GM18870 (cell line): ENCODE results near the gene ATG101.

Source experiments
- ATAC-seq: cut with Tn5 transposase; IDR thresholded peaks from one replicate; pipeline ENCODE4 v1.9.1; 2021; ENCODE audit warnings: moderate library complexity; ENCODE audit not compliant: unreplicated experiment

Gene ATG101

GRCh38 chr12:52041695-52042123 is 28.1 kb upstream of the ATG101 start:
- no peak for ATAC-seq

- ATAC-seq: no peak
Measured at GRCh38 chr12:52042706-52043385, 26.9 kb upstream of the ATG101 start.

GRCh38 chr12:52043386-52044212 is 26.2 kb upstream of the ATG101 start:
- no peak for ATAC-seq

GRCh38 chr12:52044292-52044983 is 25.3 kb upstream of the ATG101 start:
- ATAC-seq: no peak

- no peak for ATAC-seq
Measured at GRCh38 chr12:52045794-52046199, 24.0 kb upstream of the ATG101 start.

- no peak for ATAC-seq
Measured at GRCh38 chr12:52046859-52047258, 22.9 kb upstream of the ATG101 start.

GRCh38 chr12:52049286-52049685 is 20.5 kb upstream of the ATG101 start:
- ATAC-seq: no peak

- no peak for ATAC-seq
Measured at GRCh38 chr12:52049688-52050087, 20.1 kb upstream of the ATG101 start.

- ATAC-seq: no peak
Measured at GRCh38 chr12:52050116-52050757, 19.5 kb upstream of the ATG101 start.

- ATAC-seq: peak; percentile 56
Measured at GRCh38 chr12:52050758-52051541, 18.8 kb upstream of the ATG101 start, which contains the start of gene NR4A1. NR4A1 (plus strand) TSS chr12:52051442; CDS start chr12:52054329, 2,887 bp downstream.

GRCh38 chr12:52052468-52053186 is 17.2 kb upstream of the ATG101 start:
- ATAC-seq: no peak

- ATAC-seq: no peak
Measured at GRCh38 chr12:52053536-52054209, 16.1 kb upstream of the ATG101 start.

GRCh38 chr12:52054231-52054832 is 15.4 kb upstream of the ATG101 start:
- no peak for ATAC-seq

GRCh38 chr12:52054833-52055730 is 14.7 kb upstream of the ATG101 start:
- no peak for ATAC-seq

- no peak for ATAC-seq
Measured at GRCh38 chr12:52055731-52056711, 13.8 kb upstream of the ATG101 start.

GRCh38 chr12:52056801-52057637 is 12.8 kb upstream of the ATG101 start:
- ATAC-seq: no peak
